ENCODE measurements around the gene HAPLN3. TPM values are rescaled to one million over a fixed set of nuclear protein-coding genes. Genes with fewer than 3 reads are reported as not detected.

The HAPLN3 gene
- total and polyA plus RNA-seq, 2 of the 4 experiments (the other 2 are of a cell fraction) = 5.9 to 28.6 TPM

GRCh38 chr15:88877906-88878305 is 17.4 kb downstream of the HAPLN3 start:
- H2AFZ ChIP-seq (replicated peaks; ENCODE audit: low read length, poor library complexity) = no peak overlapping the region
- no peak for TF ChIP-seq NFE2L2 (IDR thresholded peaks at IDR 0.05; ENCODE audit: low read depth, low read length)
- no peak for TF ChIP-seq SMC3 (IDR thresholded peaks at IDR 0.05; ENCODE audit: low read depth, low read length)
- TF ChIP-seq MAFK (IDR thresholded peaks at IDR 0.05; ENCODE audit: low read depth, low read length) = no peak
- TF ChIP-seq POLR2A (IDR thresholded peaks at IDR 0.05; ENCODE audit: low read depth, low read length) = no peak
- CTCF ChIA-PET = interaction anchor here (0.6 to 2.1 kb wide), 3 partner anchors 7 to 183 kb away, joined by 4 to 10 read pairs (median 5); no protein-coding TSS in a partner anchor

More at GRCh38 chr15:88877906-88878305, 17.4 kb downstream of the HAPLN3 start:
- WGBS, 2 experiments (ENCODE audit: extremely low coverage in 2 of 2, insufficient read length in 1 of 2) = 89% methylated on average over 11 of the region's 22 CpGs; no CpG with 5 or more reads in 1 of the 2 experiments
- Histone ChIP-seq H4K91ac (ENCODE audit: insufficient read depth, low read depth, low read length) (no peak overlapping the region), H4K20me1 (ENCODE audit: insufficient read depth, low read length) (no peaks in the 10 kb centered on the region), H2BK5ac (ENCODE audit: low read depth, low read length, poor library complexity, severe bottlenecking) (no peak overlapping the region), H3K4me2 (ENCODE audit: low read depth, low read length) (no peak overlapping the region), H3K9ac (ENCODE audit: low read depth, low read length) (no peak overlapping the region), H3K27me3 (ENCODE audit: control insufficient read depth, insufficient read depth, low read length) (no peaks in the 10 kb centered on the region), H3K36me3 (ENCODE audit: control insufficient read depth, insufficient read depth, low read length) (peaks cover 21% of the 10 kb centered on the region), H2BK15ac (ENCODE audit: low read depth, low read length) (no peak overlapping the region), H3K56ac (ENCODE audit: extremely low read depth, insufficient read depth, low read length) (no peak overlapping the region), H2BK120ac (ENCODE audit: low read depth, low read length) (no peak overlapping the region), H3K9me3 (ENCODE audit: control insufficient read depth, insufficient read depth, low read length) (no peaks in the 10 kb centered on the region), H4K5ac (ENCODE audit: low read depth, low read length) (no peak overlapping the region), H3K14ac (replicated peaks; ENCODE audit: low read depth, low read length) (no peak overlapping the region), H3K18ac (ENCODE audit: low read depth, low read length) (no peak overlapping the region), H3K27ac (ENCODE audit: insufficient read depth, low read length) (no peak overlapping the region), H4K8ac (ENCODE audit: low read depth in 2 of 2, low read length in 2 of 2) (no peak overlapping the region), H3K4ac (ENCODE audit: low read depth, low read length) (no peak overlapping the region), H3K23ac (ENCODE audit: low read depth, low read length) (no peak overlapping the region), H2AK5ac (ENCODE audit: low read depth, low read length) (no peak overlapping the region), H3K79me1 (ENCODE audit: low read depth in 1 of 2, low read length in 2 of 2) (no peaks in the 10 kb centered on the region; a peak in 1 of 4 replicates), H2BK20ac (ENCODE audit: low read depth, low read length) (no peak overlapping the region), H3K4me1 (ENCODE audit: control insufficient read depth, insufficient read depth, low read length) (peaks cover under 1% of the 10 kb centered on the region), H3K4me3 (ENCODE audit: insufficient read depth, low read depth, low read length) (no peak overlapping the region), H3K9me1 (ENCODE audit: insufficient read depth, low read length) (peaks cover 2% of the 10 kb centered on the region; the same call in 1 of the 2 replicates), H2AK9ac (replicated peaks; ENCODE audit: low read depth, low read length, poor library complexity) (no peak overlapping the region)
- DNase-seq (no peak), ATAC-seq (ENCODE audit: low read depth) (no peak)
- intact Hi-C loops (cut with micrococcal nuclease) = no loop called here
- BruUV-seq (replicated peaks) = no TSS peak
- POLR2A ChIA-PET (ENCODE audit: unreplicated experiment) = no interaction called here
- in situ Hi-C loops (cut with MboI; ENCODE audit: low sequenced_read_pairs) = no loop called here
- dilution Hi-C loops (cut with HindIII; ENCODE audit: low sequenced_read_pairs, unreplicated experiment) = no loop called here

Measured in IMR-90 (cell line).